Endothelial cell of umbilical vein (primary cell): ENCODE measurements around the gene SAC3D1. TPM values are rescaled to one million over a fixed set of nuclear protein-coding genes. Genes with fewer than 3 reads are reported as not detected.

ENCODE experiments used
- BruUV-seq: library from RNA; stranded (reverse); fragments of 400-500 nt; replicated peaks from 2 replicates; lab custom pipeline; 2021; lab: Mats Ljungman, UMichigan
- CTCF ChIA-PET: fragments of 300-600, 350-600 bp; sonication (Branson Sonifier 250); formaldehyde crosslinking; loops from one replicate; lab custom pipeline; 2021; ENCODE audit warnings: antibody characterized with exemption, inconsistent platforms; lab: Charles Lee
- POLR2A ChIA-PET: fragments of 300-600, 350-600 bp; sonication (Branson Sonifier 250); formaldehyde crosslinking; loops from one replicate; lab custom pipeline; 2021; ENCODE audit warnings: antibody characterized with exemption, inconsistent platforms; lab: Charles Lee
- DNase-seq: peaks from one replicate; pipeline ENCODE4 v3.0.0-alpha.2; 2011; ENCODE audit warnings: low read depth, low spot score
- FAIRE-seq: peaks from 2 replicates; lab custom pipeline; 2011; peaks lifted over from hg19 to GRCh38; lab: Jason Lieb, UNC
- H2AFZ ChIP-seq: 2 replicates; pipeline ENCODE4 v1.6.0; 2012; ENCODE audit warnings: low read depth, low read length, control low read depth, inconsistent platforms
- H3K27ac ChIP-seq: 2 replicates; pipeline ENCODE4 v1.5.1; 2011; ENCODE audit warnings: low read depth, mild to moderate bottlenecking, control low read depth, low read length, moderate library complexity; ENCODE audit not compliant: insufficient read depth
- H3K27me3 ChIP-seq, 2 experiments: 2 replicates each; pipeline versions ENCODE4 v1.6.0 to v1.6.1; 2011; ENCODE audit warnings: low read length in 2 of 2, mixed read lengths in 1 of 2; ENCODE audit not compliant: control insufficient read depth in 2 of 2, insufficient read depth in 2 of 2
- H3K36me3 ChIP-seq, 2 experiments: 2 replicates in 1 of 2; 3 replicates in 1 of 2; pipeline ENCODE4 v1.5.1; 2011; ENCODE audit warnings: low read length in 2 of 2, mild to moderate bottlenecking in 1 of 2, moderate library complexity in 1 of 2; ENCODE audit not compliant: control insufficient read depth in 2 of 2, insufficient read depth in 2 of 2; ENCODE audit errors: extremely low read depth in 1 of 2
- H3K4me1 ChIP-seq: 3 replicates; pipeline ENCODE4 v1.5.1; 2011; ENCODE audit warnings: mild to moderate bottlenecking, low read length; ENCODE audit not compliant: control insufficient read depth, insufficient read depth; ENCODE audit errors: extremely low read depth
- H3K4me2 ChIP-seq: 2 replicates; pipeline ENCODE4 v1.6.1; 2011; ENCODE audit warnings: low read length, control low read depth, mixed read lengths; ENCODE audit not compliant: insufficient read depth
- H3K4me3 ChIP-seq, 3 experiments: fragments of 200-600 bp in 1 of 3; sonication (generic), shearing (Covaris generic) in 1 of 3; replicated peaks in 1 of 3; 2 replicates each; pipeline ENCODE4 v1.5.1; 2011 to 2016; ENCODE audit warnings: control low read depth in 3 of 3, low read length in 3 of 3, mild to moderate bottlenecking in 2 of 3, inconsistent platforms in 1 of 3, low read depth in 1 of 3, moderate library complexity in 1 of 3; ENCODE audit not compliant: insufficient read depth in 1 of 3
- H3K79me2 ChIP-seq: 2 replicates; pipeline ENCODE4 v1.6.0; 2012; ENCODE audit warnings: low read length, inconsistent platforms; ENCODE audit not compliant: control insufficient read depth, insufficient read depth
- H3K9ac ChIP-seq: replicated peaks from 2 replicates; pipeline ENCODE3; 2011; ENCODE audit warnings: low read length, control low read depth; ENCODE audit not compliant: insufficient read depth; ENCODE audit errors: extremely low read depth
- H3K9me1 ChIP-seq: replicated peaks from 3 replicates; pipeline ENCODE4 v1.6.0; 2011; ENCODE audit warnings: mild to moderate bottlenecking, low read length; ENCODE audit not compliant: control insufficient read depth, insufficient read depth; ENCODE audit errors: extremely low read depth
- H3K9me3 ChIP-seq: replicated peaks from 2 replicates; pipeline ENCODE4 v1.5.1; 2012; ENCODE audit warnings: low read length, inconsistent platforms; ENCODE audit not compliant: control insufficient read depth, insufficient read depth
- H4K20me1 ChIP-seq: replicated peaks from 2 replicates; pipeline ENCODE3; 2011; ENCODE audit warnings: mild to moderate bottlenecking, low read length; ENCODE audit not compliant: control insufficient read depth, insufficient read depth; ENCODE audit errors: extremely low read depth
- EZH2 ChIP-seq: IDR thresholded peaks from 2 replicates; pipeline ENCODE4 v1.6.1; 2012; ENCODE audit warnings: borderline replicate concordance, low read depth, mild to moderate bottlenecking, moderate library complexity, low read length, inconsistent platforms; ENCODE audit not compliant: severe bottlenecking
- FOS ChIP-seq: IDR thresholded peaks from 2 replicates; pipeline ENCODE4 v1.6.1; 2011; ENCODE audit warnings: mild to moderate bottlenecking, low read length, moderate library complexity, borderline replicate concordance; ENCODE audit not compliant: insufficient read depth
- GATA2 ChIP-seq: IDR thresholded peaks from 2 replicates; pipeline ENCODE4 v1.7.0; 2011; ENCODE audit warnings: low read depth, mild to moderate bottlenecking, moderate library complexity, mixed read lengths, low read length; ENCODE audit not compliant: insufficient read length, insufficient read depth
- JUN ChIP-seq: IDR thresholded peaks from 2 replicates; pipeline ENCODE4 v1.6.1; 2011; ENCODE audit warnings: borderline replicate concordance, low read depth; ENCODE audit not compliant: insufficient read length, insufficient read depth
- MAX ChIP-seq: IDR thresholded peaks from 2 replicates; pipeline ENCODE4 v1.6.1; 2011; ENCODE audit not compliant: insufficient read depth, insufficient read length
- MYC ChIP-seq: IDR thresholded peaks from one replicate; pipeline ENCODE4 v1.6.1; 2011; ENCODE audit warnings: mild to moderate bottlenecking, low read depth, low read length
- POLR2A ChIP-seq: IDR thresholded peaks from 2 replicates; pipeline ENCODE4 v1.6.1; 2012; ENCODE audit warnings: low read depth, mild to moderate bottlenecking, control low read depth, low read length
- POLR2AphosphoS5 ChIP-seq: IDR thresholded peaks from 2 replicates; pipeline ENCODE4 v1.6.1; 2012; ENCODE audit warnings: low read depth, mild to moderate bottlenecking, control low read depth, low read length, moderate library complexity; ENCODE audit not compliant: insufficient read depth
- dilution Hi-C: fragments of 300-500 bp; cut with MboI; formaldehyde crosslinking; loops from one replicate; pipeline ENCODE4 v1.15.0; 2019; ENCODE audit warnings: low sequenced_read_pairs; ENCODE audit not compliant: extremely low pct_ligation_motif_present
- intact Hi-C: fragments of 100-400 bp; cut with micrococcal nuclease; formaldehyde crosslinking; loops from one replicate; pipeline ENCODE4 v1.10.0; 2022
- polyA plus RNA-seq, 4 experiments: library from polyadenylated mRNA; depleted of rRNA in 3 of 4; stranded (reverse) in 3 of 4; unstranded in 1 of 4; fragments of >200 nt; gene quantifications; 2 replicates each; pipeline versions ENCODE4 v1.2.1 to v1.2.3, GENCODE V29; 2011 to 2012; ENCODE audit warnings: missing spikeins in 1 of 4
- total RNA-seq: library from RNA; stranded (reverse); gene quantifications from 2 replicates; pipeline ENCODE4 v1.2.3, GENCODE V29; 2021
- TF ChIP-seq, protein P1 (sequence below), 2 donors: IDR thresholded peaks; 1 replicate in 1 of 2; 2 replicates in 1 of 2; pipeline ENCODE4 v1.5.1; 2011; ENCODE audit warnings: low read length in 2 of 2, mild to moderate bottlenecking in 2 of 2, moderate library complexity in 2 of 2, control low read depth in 1 of 2, inconsistent platforms in 1 of 2, low read depth in 1 of 2; ENCODE audit not compliant: insufficient read depth in 1 of 2; ENCODE audit errors: extremely low read depth in 1 of 2

SAC3D1 gene
- total and polyA plus RNA-seq, 2 donors (not counting 3 experiments of a cell fraction or from before 2014, with no cell fraction given): 16.6 to 17.0 TPM

DNA sequence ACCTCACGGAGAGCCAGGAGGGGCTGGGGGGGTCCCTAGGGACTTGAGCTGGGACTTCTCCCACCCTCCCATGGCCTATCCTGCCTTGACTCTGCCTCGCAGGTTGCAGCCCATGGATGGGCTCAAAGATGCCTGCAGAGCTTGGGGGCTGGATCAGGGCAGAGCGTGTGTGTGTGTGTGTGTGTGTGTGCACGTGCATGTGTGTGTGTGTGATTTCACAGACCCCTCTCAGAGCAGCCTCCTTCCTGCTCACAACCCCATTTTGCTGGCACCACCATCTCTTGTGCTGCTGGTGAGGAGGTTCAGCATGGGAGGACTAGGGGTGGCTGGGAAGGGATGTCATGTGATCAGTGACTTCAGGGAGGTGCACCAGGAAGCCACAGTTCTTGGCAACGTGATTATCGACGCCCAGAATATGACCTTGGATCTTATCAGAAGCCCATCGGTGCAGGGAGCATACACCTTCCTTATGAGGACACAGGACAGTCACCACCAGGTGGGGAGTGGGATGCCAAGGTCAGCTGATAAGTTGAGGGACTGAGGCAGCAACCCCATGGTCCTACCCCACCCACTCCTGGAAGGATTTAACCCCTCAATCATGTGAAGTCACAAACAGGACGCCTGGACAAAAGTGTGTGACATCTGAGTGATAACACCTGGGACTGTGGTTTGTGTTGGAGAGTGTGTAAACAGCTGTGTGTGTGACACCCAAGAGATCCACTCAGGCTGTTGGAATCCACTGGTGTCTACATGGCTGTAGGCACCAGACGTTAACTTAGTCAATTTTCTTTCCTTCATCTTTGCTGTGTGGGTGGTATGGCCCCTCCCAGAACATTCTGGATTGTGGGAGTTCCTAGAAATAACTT lies 19.2 kb downstream of the SAC3D1 start:
- ChIA-PET CTCF (interaction anchor here (0.9 kb wide), 1 partner anchor 15 kb away, joined by 4 read pairs; no protein-coding TSS in a partner anchor), POLR2A (no interaction called here)
- intact Hi-C loops (loop anchor here (2.0 kb wide), 1 partner anchor 45 kb away; the partner anchor contains the start of gene ARL2), dilution Hi-C loops (no loop called here)
- H3K36me3 ChIP-seq: no peaks in the 10 kb centered on the region
- FAIRE-seq: no peak
- DNase-seq: no peak
- no peak overlapping the region for H2AFZ ChIP-seq
- H3K9me3 ChIP-seq: no peaks in the 10 kb centered on the region
- no peaks in the 10 kb centered on the region for H3K4me1 ChIP-seq
- H3K4me3 ChIP-seq: no peak overlapping the region
- no peak overlapping the region for H3K4me2 ChIP-seq
- H3K79me2 ChIP-seq: no peaks in the 10 kb centered on the region
- H3K9me1 ChIP-seq: no peaks in the 10 kb centered on the region
- no TSS peak for BruUV-seq
- no peaks in the 10 kb centered on the region for H4K20me1 ChIP-seq
- no peak for TF ChIP-seq MYC
- TF ChIP-seq JUN: no peak
- no peak for TF ChIP-seq POLR2AphosphoS5
- no peak for TF ChIP-seq EZH2
- no peak for TF ChIP-seq FOS
- TF ChIP-seq GATA2: no peak
- TF ChIP-seq MAX: no peak
- TF ChIP-seq, protein P1, sequence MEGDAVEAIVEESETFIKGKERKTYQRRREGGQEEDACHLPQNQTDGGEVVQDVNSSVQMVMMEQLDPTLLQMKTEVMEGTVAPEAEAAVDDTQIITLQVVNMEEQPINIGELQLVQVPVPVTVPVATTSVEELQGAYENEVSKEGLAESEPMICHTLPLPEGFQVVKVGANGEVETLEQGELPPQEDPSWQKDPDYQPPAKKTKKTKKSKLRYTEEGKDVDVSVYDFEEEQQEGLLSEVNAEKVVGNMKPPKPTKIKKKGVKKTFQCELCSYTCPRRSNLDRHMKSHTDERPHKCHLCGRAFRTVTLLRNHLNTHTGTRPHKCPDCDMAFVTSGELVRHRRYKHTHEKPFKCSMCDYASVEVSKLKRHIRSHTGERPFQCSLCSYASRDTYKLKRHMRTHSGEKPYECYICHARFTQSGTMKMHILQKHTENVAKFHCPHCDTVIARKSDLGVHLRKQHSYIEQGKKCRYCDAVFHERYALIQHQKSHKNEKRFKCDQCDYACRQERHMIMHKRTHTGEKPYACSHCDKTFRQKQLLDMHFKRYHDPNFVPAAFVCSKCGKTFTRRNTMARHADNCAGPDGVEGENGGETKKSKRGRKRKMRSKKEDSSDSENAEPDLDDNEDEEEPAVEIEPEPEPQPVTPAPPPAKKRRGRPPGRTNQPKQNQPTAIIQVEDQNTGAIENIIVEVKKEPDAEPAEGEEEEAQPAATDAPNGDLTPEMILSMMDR (IDR thresholded peaks at IDR 0.05; ENCODE audit: extremely low read depth in 1 of 2, insufficient read depth in 1 of 2, low read depth in 1 of 2, low read length in 2 of 2): no peak
- TF ChIP-seq POLR2A: no peak
- no peaks in the 10 kb centered on the region for H3K27me3 ChIP-seq
- H3K9ac ChIP-seq: no peak overlapping the region
- H3K27ac ChIP-seq: no peak overlapping the region
